ENCODE measurements around the gene NCOR2.

NCOR2 gene

DNA sequence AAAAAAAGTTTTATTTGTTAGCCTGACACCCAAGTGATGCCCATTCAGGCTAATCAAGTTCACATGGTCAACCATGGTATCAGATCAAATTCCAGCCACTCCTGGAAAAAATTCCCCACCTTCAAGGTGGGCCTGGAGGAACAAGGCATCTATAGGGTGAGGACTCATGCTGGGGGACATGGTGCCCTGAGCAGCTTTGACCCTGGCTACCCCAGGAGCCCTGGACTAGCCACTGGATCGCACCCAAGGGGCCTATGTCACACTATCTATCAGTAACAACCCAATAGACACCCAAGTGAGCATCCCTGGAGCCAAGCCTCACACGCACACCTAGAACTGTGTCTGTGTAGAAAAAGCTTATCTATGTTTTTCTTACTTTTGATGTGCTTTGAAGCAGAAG, 4.1 kb upstream of the NCOR2 start:
- TF ChIP-seq, protein P1, sequence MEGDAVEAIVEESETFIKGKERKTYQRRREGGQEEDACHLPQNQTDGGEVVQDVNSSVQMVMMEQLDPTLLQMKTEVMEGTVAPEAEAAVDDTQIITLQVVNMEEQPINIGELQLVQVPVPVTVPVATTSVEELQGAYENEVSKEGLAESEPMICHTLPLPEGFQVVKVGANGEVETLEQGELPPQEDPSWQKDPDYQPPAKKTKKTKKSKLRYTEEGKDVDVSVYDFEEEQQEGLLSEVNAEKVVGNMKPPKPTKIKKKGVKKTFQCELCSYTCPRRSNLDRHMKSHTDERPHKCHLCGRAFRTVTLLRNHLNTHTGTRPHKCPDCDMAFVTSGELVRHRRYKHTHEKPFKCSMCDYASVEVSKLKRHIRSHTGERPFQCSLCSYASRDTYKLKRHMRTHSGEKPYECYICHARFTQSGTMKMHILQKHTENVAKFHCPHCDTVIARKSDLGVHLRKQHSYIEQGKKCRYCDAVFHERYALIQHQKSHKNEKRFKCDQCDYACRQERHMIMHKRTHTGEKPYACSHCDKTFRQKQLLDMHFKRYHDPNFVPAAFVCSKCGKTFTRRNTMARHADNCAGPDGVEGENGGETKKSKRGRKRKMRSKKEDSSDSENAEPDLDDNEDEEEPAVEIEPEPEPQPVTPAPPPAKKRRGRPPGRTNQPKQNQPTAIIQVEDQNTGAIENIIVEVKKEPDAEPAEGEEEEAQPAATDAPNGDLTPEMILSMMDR (IDR thresholded peaks at IDR 0.05; ENCODE audit: low read depth, low read length), result no peak
- no peak overlapping the region for H3K4me3 ChIP-seq (ENCODE audit: low read depth, low read length)

DNA sequence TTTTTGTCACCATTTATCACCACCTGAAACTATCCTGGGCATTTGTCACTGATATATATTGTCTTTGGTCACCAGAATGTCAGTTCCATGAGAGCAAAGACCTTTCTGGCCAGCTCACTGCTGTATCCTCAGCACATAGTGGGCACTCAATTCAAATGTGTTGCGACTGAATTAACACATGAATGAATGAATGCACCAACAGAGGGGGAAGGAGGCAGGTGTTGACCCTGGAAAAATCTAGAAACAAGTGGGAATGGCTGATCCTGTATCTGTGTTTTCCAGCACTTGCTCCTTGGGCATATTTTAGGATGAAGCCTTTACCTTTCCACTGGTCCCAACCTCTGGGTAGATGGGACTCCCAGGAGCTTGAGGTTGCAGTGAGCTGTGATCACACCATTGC, 3.4 kb upstream of the NCOR2 start:
- no peak overlapping the region for H3K4me3 ChIP-seq (ENCODE audit: low read depth, low read length)
- TF ChIP-seq, protein P1 (IDR thresholded peaks at IDR 0.05; ENCODE audit: low read depth, low read length), result no peak

DNA sequence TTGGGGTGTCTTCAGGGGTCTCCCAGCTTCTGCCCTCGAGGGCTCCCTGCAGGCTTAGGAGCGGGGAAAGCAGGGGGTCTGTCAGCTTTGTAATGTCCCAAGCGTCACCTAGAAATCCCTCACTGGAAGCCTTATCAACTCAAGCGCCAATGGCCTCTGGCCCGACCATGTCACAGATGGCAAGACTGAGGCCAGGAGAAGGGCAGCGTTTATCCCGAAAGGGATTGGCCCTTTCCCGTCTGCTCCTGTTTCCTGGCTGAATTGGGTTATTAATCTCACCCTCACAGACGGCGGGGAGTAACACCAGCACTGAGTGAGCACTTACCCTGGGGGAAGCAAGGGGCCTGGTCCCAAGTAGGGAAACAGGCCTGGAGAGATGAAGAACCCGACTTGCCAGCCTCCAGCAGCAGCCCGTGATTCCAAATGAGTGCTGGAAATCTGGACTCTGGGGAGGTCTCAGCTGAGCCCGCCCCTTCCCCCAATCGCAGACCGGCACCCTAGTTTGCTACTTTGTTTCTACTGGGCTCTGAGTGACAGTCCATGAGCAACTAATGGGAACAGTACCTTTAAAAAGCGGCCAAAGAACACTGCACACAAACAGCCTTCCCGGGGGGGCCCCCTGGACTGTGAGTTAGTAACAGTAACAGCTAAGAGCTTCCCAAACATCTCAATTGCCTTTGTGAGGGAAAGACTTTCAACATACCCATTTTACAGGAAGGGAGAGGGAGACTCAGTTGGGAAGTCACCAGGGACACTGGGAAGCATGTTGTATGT, 2.1 kb upstream of the NCOR2 start:
- TF ChIP-seq, protein P1 (IDR thresholded peaks at IDR 0.05; ENCODE audit: low read depth, low read length), result no peak
- no peak overlapping the region for H3K4me3 ChIP-seq (ENCODE audit: low read depth, low read length)

DNA sequence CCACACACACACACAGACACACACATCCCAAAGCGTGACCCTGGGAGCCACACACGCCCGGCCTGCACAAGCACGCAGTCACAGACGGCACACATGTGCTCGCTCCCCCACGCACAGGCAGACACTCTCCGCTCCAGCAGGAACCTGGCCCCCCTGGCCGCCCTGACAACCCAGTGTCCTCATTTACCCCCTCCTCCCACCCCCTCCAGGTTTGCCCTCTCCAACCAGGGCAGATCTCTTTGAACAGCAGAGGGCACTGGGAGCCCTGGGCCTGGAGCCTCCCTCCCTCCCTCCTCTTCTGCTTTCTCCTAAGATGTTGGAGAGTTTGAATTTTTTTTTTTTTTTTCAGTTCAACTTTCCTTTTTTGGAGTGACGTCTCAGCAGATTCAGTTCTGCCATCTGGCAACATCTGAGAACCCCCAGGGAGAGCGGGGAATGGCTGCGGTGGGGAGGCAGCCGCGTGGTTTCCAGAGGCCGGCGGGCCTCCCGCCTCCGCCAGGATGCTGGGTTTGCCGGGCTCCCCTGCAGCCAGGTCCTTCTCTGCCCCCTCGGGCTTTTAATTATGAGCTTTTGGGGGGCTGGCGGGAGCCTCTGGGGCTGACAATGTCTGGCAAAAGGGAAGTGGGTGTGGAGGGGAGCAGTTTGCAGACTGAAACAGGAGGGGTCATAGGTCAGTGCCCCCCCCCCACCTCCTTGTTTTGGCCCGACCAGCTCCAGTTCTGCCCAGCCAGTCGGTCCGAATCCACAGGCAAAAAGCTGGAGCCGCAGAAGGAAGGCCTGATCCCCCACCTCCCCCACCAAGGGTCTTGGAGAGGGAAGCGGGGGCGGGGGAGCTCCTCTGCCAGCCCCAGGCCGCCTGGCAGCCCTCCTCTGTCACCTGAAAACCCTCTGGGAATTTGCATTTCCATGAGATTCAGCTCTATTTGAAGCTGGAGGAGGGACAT, 1.3 kb upstream of the NCOR2 start:
- TF ChIP-seq, protein P1 (IDR thresholded peaks at IDR 0.05; ENCODE audit: low read depth, low read length), result no peak
- H3K4me3 ChIP-seq (ENCODE audit: low read depth, low read length), result no peak overlapping the region

DNA sequence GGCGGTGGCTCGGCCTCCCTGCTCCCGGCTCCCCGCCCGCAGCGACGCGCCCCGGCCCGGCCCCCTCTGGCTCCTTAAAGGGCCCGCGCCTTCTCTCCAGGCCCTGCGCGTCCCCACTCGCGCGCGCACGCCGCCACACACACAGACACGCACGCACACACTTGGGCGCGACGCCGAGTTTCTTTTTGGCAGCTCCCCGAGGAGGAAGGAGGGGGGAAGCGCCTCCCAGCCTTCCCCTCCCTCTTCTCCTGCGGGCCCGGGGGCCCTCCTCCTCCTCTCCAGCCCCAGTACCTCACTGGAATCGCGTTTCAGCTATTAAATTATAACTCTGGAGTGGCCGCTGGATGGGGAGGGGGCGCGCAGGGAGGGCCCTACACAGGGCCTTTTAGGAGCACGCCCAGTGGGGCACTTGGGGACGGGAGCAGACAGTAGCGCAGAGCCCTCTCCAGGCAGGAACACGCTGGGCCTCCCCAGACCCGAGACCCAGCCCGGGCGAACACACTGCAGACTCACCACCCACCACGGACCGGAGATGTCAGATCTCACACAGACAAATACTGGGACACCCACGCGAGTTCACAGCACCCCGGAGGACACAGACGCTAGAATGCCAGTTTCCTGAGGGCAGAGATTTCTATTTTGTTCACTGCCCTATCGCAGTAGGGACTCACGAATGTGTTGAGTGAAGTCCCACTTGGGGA, 411 bp upstream of the NCOR2 start:
- peak overlapping the region; percentile 36 for H3K4me3 ChIP-seq (ENCODE audit: low read depth, low read length)
- TF ChIP-seq, protein P1 (IDR thresholded peaks at IDR 0.05; ENCODE audit: low read depth, low read length), result no peak

DNA sequence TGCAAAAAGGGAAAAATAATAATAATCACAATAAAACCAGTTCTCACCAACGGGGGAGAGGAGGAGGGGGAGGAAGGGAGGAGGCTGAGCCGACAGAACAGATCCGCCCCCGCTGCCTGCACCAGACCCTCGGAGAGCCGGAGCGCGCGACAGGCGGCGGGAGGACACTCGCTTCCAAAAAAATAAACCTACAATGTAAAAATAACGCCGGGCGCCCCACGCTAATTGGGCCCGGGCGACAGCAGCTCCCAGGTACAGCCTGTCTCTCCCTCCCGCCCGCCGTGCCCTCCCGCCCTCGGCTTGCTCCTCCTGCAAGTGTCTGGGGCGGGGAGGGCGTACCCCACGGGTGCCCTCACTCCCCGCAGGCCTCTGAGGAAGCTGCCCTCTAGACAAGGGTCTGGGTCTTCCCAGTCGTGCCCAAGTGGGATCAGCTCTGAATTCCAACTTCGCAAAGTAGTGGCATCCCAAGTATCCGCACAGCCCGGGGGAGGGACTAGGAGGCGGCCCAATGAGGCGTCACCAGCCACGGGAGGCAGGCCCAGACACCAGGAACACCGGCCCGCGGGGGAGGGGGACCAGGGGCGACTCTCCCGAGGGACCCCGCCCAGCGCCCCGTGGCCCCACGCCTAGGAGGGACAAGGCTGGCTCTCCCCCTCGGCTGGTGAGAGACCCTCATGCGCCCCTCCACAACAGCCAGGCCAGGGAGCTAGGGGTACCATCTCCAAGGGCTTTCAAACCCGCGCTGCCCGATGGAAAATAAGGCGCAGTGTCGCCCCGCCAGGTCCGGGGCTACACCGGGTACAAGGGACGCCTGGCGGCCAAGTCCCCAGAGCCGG, 1.0 kb downstream of the NCOR2 start:
- TF ChIP-seq, protein P1 (IDR thresholded peaks at IDR 0.05; ENCODE audit: low read depth, low read length), result no peak

More for the DNA sequence above, 1.0 kb downstream of the NCOR2 start:
- H3K4me3 ChIP-seq (ENCODE audit: low read depth, low read length), result peak overlapping the region; percentile 88
